ENCODE measurements around the gene ZNF474. TPM values are rescaled to one million over a fixed set of nuclear protein-coding genes. Genes with fewer than 3 reads are reported as not detected.

ZNF474 gene
- total RNA-seq, 2 experiments from 2014 or later: not detected

- ATAC-seq (no peak), DNase-seq (no peak)
- Mint-ChIP-seq H3K27me3 (peaks cover 18% of the 10 kb centered on the region), H3K4me3 (no peak overlapping the region), H3K27ac (no peak overlapping the region), H3K36me3 (ENCODE audit: low read depth) (no peaks in the 10 kb centered on the region), H3K9me3 (no peaks in the 10 kb centered on the region), H3K4me1 (ENCODE audit: low read depth) (no peaks in the 10 kb centered on the region)
- no peak for TF ChIP-seq CTCF (IDR thresholded peaks at IDR 0.05)
- intact Hi-C loops (cut with micrococcal nuclease): no loop called here
- ChIA-PET POLR2A (no interaction called here), CTCF (interaction anchor here (1.1 kb wide), 1 partner anchor 40 kb away, joined by 3 read pairs; no protein-coding TSS in a partner anchor)
Measured at GRCh38 chr5:122195802-122196394, 66.6 kb downstream of the ZNF474 start.

GRCh38 chr5:122199146-122199545 lies 69.8 kb downstream of the ZNF474 start:
- H3K9me3 Mint-ChIP-seq: no peaks in the 10 kb centered on the region
- TF ChIP-seq CTCF (IDR thresholded peaks at IDR 0.05): no peak
- H3K27ac Mint-ChIP-seq: no peak overlapping the region
- POLR2A ChIA-PET: interaction anchor here (0.6 kb wide), 1 partner anchor 1050 kb away, joined by 3 read pairs; no protein-coding TSS in a partner anchor
- H3K27me3 Mint-ChIP-seq: peaks cover 5% of the 10 kb centered on the region
- H3K4me3 Mint-ChIP-seq: no peak overlapping the region
- DNase-seq (no peak), ATAC-seq (no peak)
- H3K4me1 Mint-ChIP-seq (ENCODE audit: low read depth): no peaks in the 10 kb centered on the region
- intact Hi-C loops (cut with micrococcal nuclease): no loop called here
- CTCF ChIA-PET: no interaction called here
- no peaks in the 10 kb centered on the region for H3K36me3 Mint-ChIP-seq (ENCODE audit: low read depth)

GRCh38 chr5:122200450-122200849 lies 71.1 kb downstream of the ZNF474 start:
- Mint-ChIP-seq H3K36me3 (ENCODE audit: low read depth) (no peaks in the 10 kb centered on the region), H3K4me3 (no peak overlapping the region), H3K27me3 (peaks cover 4% of the 10 kb centered on the region), H3K9me3 (no peaks in the 10 kb centered on the region), H3K27ac (no peak overlapping the region), H3K4me1 (ENCODE audit: low read depth) (no peaks in the 10 kb centered on the region)
- TF ChIP-seq CTCF (IDR thresholded peaks at IDR 0.05): no peak
- ATAC-seq: no peak
- intact Hi-C loops (cut with micrococcal nuclease): no loop called here
- no peak for DNase-seq
- CTCF ChIA-PET: no interaction called here
- POLR2A ChIA-PET: no interaction called here

- CTCF ChIA-PET: no interaction called here
- intact Hi-C loops (cut with micrococcal nuclease): no loop called here
- ATAC-seq (no peak), DNase-seq (no peak)
- H3K4me3 Mint-ChIP-seq: no peak overlapping the region
- no peaks in the 10 kb centered on the region for H3K36me3 Mint-ChIP-seq (ENCODE audit: low read depth)
- no peak overlapping the region for H3K27ac Mint-ChIP-seq
- peaks cover 4% of the 10 kb centered on the region for H3K27me3 Mint-ChIP-seq
- no peaks in the 10 kb centered on the region for H3K9me3 Mint-ChIP-seq
- POLR2A ChIA-PET: no interaction called here
- no peaks in the 10 kb centered on the region for H3K4me1 Mint-ChIP-seq (ENCODE audit: low read depth)
- TF ChIP-seq CTCF (IDR thresholded peaks at IDR 0.05): no peak
Measured at GRCh38 chr5:122200865-122201264, 71.5 kb downstream of the ZNF474 start.

- peaks cover 4% of the 10 kb centered on the region for H3K27me3 Mint-ChIP-seq
- ATAC-seq: no peak
- no peaks in the 10 kb centered on the region for H3K36me3 Mint-ChIP-seq (ENCODE audit: low read depth)
- no peaks in the 10 kb centered on the region for H3K9me3 Mint-ChIP-seq
- H3K4me1 Mint-ChIP-seq (ENCODE audit: low read depth): no peaks in the 10 kb centered on the region
- no peak for TF ChIP-seq CTCF (IDR thresholded peaks at IDR 0.05)
- DNase-seq: no peak
- ChIA-PET POLR2A (no interaction called here), CTCF (no interaction called here)
- H3K4me3 Mint-ChIP-seq: no peak overlapping the region
- intact Hi-C loops (cut with micrococcal nuclease): no loop called here
- no peak overlapping the region for H3K27ac Mint-ChIP-seq
Measured at GRCh38 chr5:122201365-122201764, 72.0 kb downstream of the ZNF474 start.
